OCI-LY7 (cell line): ENCODE measurements around the gene ZNF83.

ENCODE experiments used
- EZH2phosphoT487 ChIP-seq: fragments of 200-600 bp; sonication (generic); IDR thresholded peaks from 2 replicates; pipeline ENCODE4 v1.6.1; 2018; ENCODE audit warnings: low read depth, borderline replicate concordance, mild to moderate bottlenecking, mixed run types, antibody characterized with exemption, low read length, moderate library complexity, mixed read lengths
- TF ChIP-seq, protein P1 (sequence below): fragments of 200-600 bp; sonication (generic); conservative IDR thresholded peaks from 2 replicates; pipeline ENCODE4 v1.5.1; 2014; ENCODE audit warnings: mild to moderate bottlenecking, antibody characterized with exemption, low read length, moderate library complexity, mixed read lengths

DNA sequence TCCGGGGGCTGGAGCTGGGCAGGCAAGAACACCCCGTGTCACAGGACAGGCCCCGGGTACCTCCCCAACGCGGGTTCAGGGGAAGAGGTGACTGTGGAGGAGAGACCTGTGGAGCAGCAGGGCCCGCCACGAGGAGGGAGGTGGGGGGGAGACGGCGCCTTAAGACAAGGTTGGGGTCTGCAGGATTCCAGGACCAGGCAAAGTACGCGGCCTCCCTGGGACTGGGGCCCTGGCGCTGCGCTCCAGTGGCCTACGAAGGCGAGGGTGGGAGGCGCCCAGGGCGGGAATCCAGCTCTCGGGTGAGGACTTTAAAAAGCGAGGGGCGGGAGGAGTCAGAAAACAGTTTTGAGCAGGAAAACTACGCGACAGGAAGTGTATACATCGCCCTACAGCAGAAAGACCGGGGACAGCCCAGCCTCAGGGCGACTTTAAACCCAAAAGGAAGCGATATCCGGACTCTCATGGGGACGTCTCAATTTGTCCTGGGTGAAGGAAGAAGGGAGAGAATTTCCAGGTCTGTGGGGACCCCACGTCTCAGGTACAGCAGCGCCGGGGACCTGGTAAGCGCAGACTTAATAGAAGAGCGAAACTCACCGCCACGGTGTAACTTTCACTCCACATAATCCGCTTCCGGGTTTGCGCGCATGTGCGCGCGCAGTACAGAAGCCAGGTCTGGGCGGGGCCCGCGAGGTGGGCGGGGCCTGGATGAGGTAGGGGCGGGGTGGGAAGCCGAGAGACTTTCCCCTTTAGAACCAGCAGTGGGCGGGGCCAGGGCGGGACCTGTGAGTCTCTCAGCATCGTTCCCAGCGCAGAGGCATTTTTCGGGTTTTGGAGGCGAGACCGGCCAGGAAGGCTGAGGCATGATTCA, at the start of gene ZNF83:
- TF ChIP-seq, protein P1, sequence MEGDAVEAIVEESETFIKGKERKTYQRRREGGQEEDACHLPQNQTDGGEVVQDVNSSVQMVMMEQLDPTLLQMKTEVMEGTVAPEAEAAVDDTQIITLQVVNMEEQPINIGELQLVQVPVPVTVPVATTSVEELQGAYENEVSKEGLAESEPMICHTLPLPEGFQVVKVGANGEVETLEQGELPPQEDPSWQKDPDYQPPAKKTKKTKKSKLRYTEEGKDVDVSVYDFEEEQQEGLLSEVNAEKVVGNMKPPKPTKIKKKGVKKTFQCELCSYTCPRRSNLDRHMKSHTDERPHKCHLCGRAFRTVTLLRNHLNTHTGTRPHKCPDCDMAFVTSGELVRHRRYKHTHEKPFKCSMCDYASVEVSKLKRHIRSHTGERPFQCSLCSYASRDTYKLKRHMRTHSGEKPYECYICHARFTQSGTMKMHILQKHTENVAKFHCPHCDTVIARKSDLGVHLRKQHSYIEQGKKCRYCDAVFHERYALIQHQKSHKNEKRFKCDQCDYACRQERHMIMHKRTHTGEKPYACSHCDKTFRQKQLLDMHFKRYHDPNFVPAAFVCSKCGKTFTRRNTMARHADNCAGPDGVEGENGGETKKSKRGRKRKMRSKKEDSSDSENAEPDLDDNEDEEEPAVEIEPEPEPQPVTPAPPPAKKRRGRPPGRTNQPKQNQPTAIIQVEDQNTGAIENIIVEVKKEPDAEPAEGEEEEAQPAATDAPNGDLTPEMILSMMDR: no peak
- no peak for TF ChIP-seq EZH2phosphoT487
